Endodermal cell (in vitro differentiated cells): Measurements from ENCODE around the gene ADORA1. TPM values are rescaled to one million over a fixed set of nuclear protein-coding genes. Genes with fewer than 3 reads are reported as not detected.

Source experiments
- DNase-seq: peaks from one replicate; pipeline ENCODE4 v3.0.0-alpha.2; 2017
- H3K27ac ChIP-seq: 2 replicates; pipeline ENCODE4 v1.5.1; 2013; ENCODE audit warnings: mild to moderate bottlenecking, low read depth, low read length, moderate library complexity
- H3K27me3 ChIP-seq: 2 replicates; pipeline ENCODE4 v1.6.1; 2013; ENCODE audit warnings: mild to moderate bottlenecking, low read length, moderate library complexity; ENCODE audit not compliant: insufficient read depth, control insufficient read depth, poor library complexity, severe bottlenecking
- H3K36me3 ChIP-seq: 2 replicates; pipeline ENCODE4 v1.7.0; 2013; ENCODE audit warnings: mild to moderate bottlenecking, low read length, moderate library complexity; ENCODE audit not compliant: control insufficient read depth, insufficient read depth
- H3K4me1 ChIP-seq: one replicate; pipeline ENCODE4 v1.7.0; 2013; ENCODE audit warnings: low read length; ENCODE audit not compliant: control insufficient read depth, insufficient read depth
- H3K4me3 ChIP-seq: 2 replicates; pipeline ENCODE4 v1.5.1; 2013; ENCODE audit warnings: mild to moderate bottlenecking, low read length, moderate library complexity
- H3K9ac ChIP-seq: 2 replicates; pipeline ENCODE4 v1.6.1; 2013; ENCODE audit warnings: mild to moderate bottlenecking, low read length, moderate library complexity; ENCODE audit not compliant: poor library complexity, severe bottlenecking; ENCODE audit errors: extremely low read depth
- H3K9me3 ChIP-seq: 2 replicates; pipeline ENCODE4 v1.6.1; 2013; ENCODE audit warnings: mild to moderate bottlenecking, low read length, moderate library complexity; ENCODE audit not compliant: control insufficient read depth
- H3K27ac Mint-ChIP-seq: 2 replicates; pipeline ENCODE4 v1.8.0; 2020; ENCODE audit warnings: mixed read lengths
- H3K27me3 Mint-ChIP-seq: 2 replicates; pipeline ENCODE4 v1.8.0; 2021; ENCODE audit warnings: mild to moderate bottlenecking, mixed read lengths; ENCODE audit not compliant: insufficient read depth
- H3K36me3 Mint-ChIP-seq: 2 replicates; pipeline ENCODE4 v1.8.0; 2020; ENCODE audit warnings: low read depth, mixed read lengths
- H3K4me1 Mint-ChIP-seq: 2 replicates; pipeline ENCODE4 v1.8.0; 2020; ENCODE audit warnings: mixed read lengths
- H3K4me3 Mint-ChIP-seq: 2 replicates; pipeline ENCODE4 v1.8.0; 2020; ENCODE audit warnings: mild to moderate bottlenecking, moderate library complexity, mixed read lengths
- H3K9me3 Mint-ChIP-seq: 2 replicates; pipeline ENCODE4 v1.8.0; 2020; ENCODE audit warnings: mild to moderate bottlenecking, mixed read lengths
- CTCF ChIP-seq: fragments of 200-600 bp; sonication (generic); conservative IDR thresholded peaks from 2 replicates; pipeline ENCODE4 v1.5.0; 2021; ENCODE audit warnings: antibody characterized with exemption, mild to moderate bottlenecking
- WGBS, 2 experiments: methylation state at CpG; one replicate each; pipeline versions ENCODE4 v1.1.5 to v1.1.7; 2013; ENCODE audit warnings: missing lambda C conversion rate in 2 of 2, mixed read lengths in 1 of 2; ENCODE audit not compliant: insufficient coverage in 1 of 2, insufficient read length in 1 of 2; 5-methylcytosine and 5-hydroxymethylcytosine counted together
- total RNA-seq, 2 donors: library from RNA; stranded (reverse); fragmentation: NEBNext Ultra II Directional in 1 of 2; extraction: Animal tissue kit (Norgen Biotek cat#: 25700) in 1 of 2; gene quantifications; 2 replicates in 1 of 2; 3 replicates in 1 of 2; pipeline ENCODE4 v1.2.1, GENCODE V29; 2021

ADORA1 gene
- total RNA-seq, 2 donors from 2014 or later = 2.0 to 2.1 TPM

- Mint-ChIP-seq H3K4me3 (no peak overlapping the region), H3K4me1 (peaks cover 30% of the 10 kb centered on the region), H3K36me3 (no peaks in the 10 kb centered on the region), H3K9me3 (no peaks in the 10 kb centered on the region), H3K27ac (no peak overlapping the region), H3K27me3 (no peaks in the 10 kb centered on the region)
- no peak for DNase-seq
- TF ChIP-seq CTCF = no peak
- Histone ChIP-seq H3K9ac (no peak overlapping the region), H3K4me3 (no peak overlapping the region), H3K27me3 (no peaks in the 10 kb centered on the region), H3K4me1 (peaks cover 15% of the 10 kb centered on the region), H3K9me3 (no peaks in the 10 kb centered on the region), H3K27ac (no peak overlapping the region), H3K36me3 (no peaks in the 10 kb centered on the region)
- WGBS, 2 experiments = 82 to 91% methylated on average over 4 to 5 of the region's 5 CpGs
Observed at GRCh38 chr1:203173566-203173965, 46.0 kb downstream of the ADORA1 start.

GRCh38 chr1:203174324-203174985 is 46.9 kb downstream of the ADORA1 start:
- no peak overlapping the region for H3K27ac Mint-ChIP-seq
- H3K36me3 Mint-ChIP-seq = no peaks in the 10 kb centered on the region
- H3K9me3 Mint-ChIP-seq = no peaks in the 10 kb centered on the region

GRCh38 chr1:203175237-203175826 is 47.8 kb downstream of the ADORA1 start, which contains the start of gene MYBPH:
Gene MYBPH, minus strand, starts transcription at chr1:203175826. Its CDS starts 71 bp downstream, at chr1:203175755.
- H3K27ac Mint-ChIP-seq = no peak within 1 kb of the TSS
- H3K9ac ChIP-seq = no peak within 1 kb of the TSS

More at GRCh38 chr1:203174324-203174985, 46.9 kb downstream of the ADORA1 start:
- WGBS, 2 experiments = 95 to 97% methylated on average over 7 to 12 of the region's 12 CpGs
- Histone ChIP-seq H3K27me3 (no peaks in the 10 kb centered on the region), H3K36me3 (no peaks in the 10 kb centered on the region), H3K4me3 (no peak overlapping the region), H3K9me3 (no peaks in the 10 kb centered on the region), H3K9ac (no peak overlapping the region), H3K4me1 (peaks cover 18% of the 10 kb centered on the region), H3K27ac (no peak overlapping the region)
- no peak for DNase-seq
- Mint-ChIP-seq H3K27me3 (no peaks in the 10 kb centered on the region), H3K4me1 (peaks cover 36% of the 10 kb centered on the region), H3K4me3 (no peak overlapping the region)
- TF ChIP-seq CTCF = no peak

More at GRCh38 chr1:203175237-203175826, 47.8 kb downstream of the ADORA1 start, which contains the start of gene MYBPH:
- no peak for DNase-seq
- no peaks in the 10 kb centered on the region for H3K27me3 ChIP-seq
- H3K4me1 Mint-ChIP-seq = peaks cover 39% of the 10 kb centered on the region
- no peaks in the 10 kb centered on the region for H3K36me3 Mint-ChIP-seq
- no peaks in the 10 kb centered on the region for H3K27me3 Mint-ChIP-seq
- WGBS, 2 experiments = 89 to 92% methylated on average over 3 to 5 of the region's 5 CpGs
- peaks cover 18% of the 10 kb centered on the region for H3K4me1 ChIP-seq
- no peak within 1 kb of the TSS for H3K27ac ChIP-seq
- H3K4me3 ChIP-seq = no peak within 1 kb of the TSS
- H3K9me3 Mint-ChIP-seq = no peaks in the 10 kb centered on the region
- no peak for TF ChIP-seq CTCF
- H3K4me3 Mint-ChIP-seq = no peak within 1 kb of the TSS
- H3K36me3 ChIP-seq = no peaks in the 10 kb centered on the region
- H3K9me3 ChIP-seq = no peaks in the 10 kb centered on the region
